ENCODE results near the gene GALNT16. TPM values are rescaled to one million over a fixed set of nuclear protein-coding genes. Genes with fewer than 3 reads are reported as not detected.

The GALNT16 gene
- total and polyA plus RNA-seq, 11 donors: 17.0 to 81.6 (median 51.3) TPM

- Histone ChIP-seq H3K36me3 (peaks cover 0 to 4% (median 0%) of the 10 kb centered on the region in 9 donors), H3K27me3 (no peaks in the 10 kb centered on the region), H3K4me1 (peaks cover 0 to 15% (median 11%) of the 10 kb centered on the region in 12 donors), H3K4me3 (no peak overlapping the region), H3K27ac (no peak overlapping the region), H3K9me3 (no peaks in the 10 kb centered on the region)
- ATAC-seq (no peak), DNase-seq (no peak)
- intact Hi-C loops (cut with DNase I): loop anchor here in 2 of 10 donors (5.0 kb wide), 1 partner anchor 100 kb away; no protein-coding TSS in a partner anchor
- WGBS, 4 donors: 78 to 81% (median 80%) methylated on average over 7 of the region's 7 CpGs
- TF ChIP-seq POLR2A (IDR thresholded peaks at IDR 0.05) (no peak), CTCF (IDR thresholded peaks at IDR 0.05) (no peak)
Observed at GRCh38 chr14:69356903-69357543, 97.1 kb downstream of the GALNT16 start.

GRCh38 chr14:69357544-69358200 lies 97.7 kb downstream of the GALNT16 start:
- intact Hi-C loops (cut with DNase I): loop anchor here in 2 of 10 donors (5.0 kb wide), 1 partner anchor 100 kb away; no protein-coding TSS in a partner anchor
- Histone ChIP-seq H3K36me3 (no peaks in the 10 kb centered on the region), H3K27me3 (no peaks in the 10 kb centered on the region), H3K9me3 (no peaks in the 10 kb centered on the region), H3K4me3 (no peak overlapping the region), H3K27ac (no peak overlapping the region), H3K4me1 (peaks cover 0 to 15% (median 11%) of the 10 kb centered on the region in 12 donors)
- TF ChIP-seq POLR2A (IDR thresholded peaks at IDR 0.05) (no peak), CTCF (IDR thresholded peaks at IDR 0.05) (no peak)
- ATAC-seq (no peak), DNase-seq (no peak)
- 85 to 91% (median 88%) methylated on average over 7 of the region's 7 CpGs for WGBS, 4 donors

DNA sequence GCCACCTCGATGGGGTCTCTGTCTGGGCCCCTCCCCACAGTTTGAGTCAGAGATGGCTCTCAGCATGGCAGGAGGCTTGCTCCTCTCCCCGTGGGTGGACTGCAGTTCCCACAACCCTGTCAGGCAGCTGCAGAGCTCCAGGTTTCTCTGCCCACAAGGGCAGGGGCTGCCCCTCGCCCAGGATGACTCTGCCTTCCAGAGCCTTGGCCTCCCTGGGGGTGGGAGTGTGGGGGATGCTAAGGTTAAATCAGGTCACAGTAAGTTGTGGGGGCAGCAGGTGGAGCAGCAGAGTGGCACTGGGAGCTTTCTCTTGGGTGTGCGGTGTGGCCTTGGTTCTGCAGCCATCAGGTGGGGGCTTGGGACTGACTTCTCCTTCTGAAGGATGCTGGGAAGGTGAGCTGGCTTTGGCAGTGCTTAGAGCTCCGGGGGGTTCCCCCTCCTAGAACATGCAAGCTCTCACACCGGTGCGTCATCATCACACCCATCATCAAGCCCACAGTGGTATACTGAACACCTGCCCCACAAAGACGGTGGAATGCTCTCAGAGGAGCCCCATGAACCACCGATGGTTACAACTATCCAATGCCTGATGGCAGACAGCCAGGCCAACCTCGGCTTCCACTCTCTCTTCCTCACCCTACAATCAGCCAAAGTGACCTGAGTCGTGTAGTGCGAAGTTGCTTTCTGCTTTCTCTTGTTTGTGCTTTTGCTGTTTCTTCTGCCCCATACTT lies 98.4 kb downstream of the GALNT16 start:
- ATAC-seq (no peak), DNase-seq (no peak)
- Histone ChIP-seq H3K36me3 (no peaks in the 10 kb centered on the region), H3K27ac (no peak overlapping the region), H3K4me1 (peaks cover 0 to 15% (median 11%) of the 10 kb centered on the region in 12 donors), H3K27me3 (no peaks in the 10 kb centered on the region), H3K9me3 (no peaks in the 10 kb centered on the region), H3K4me3 (no peak overlapping the region)
- TF ChIP-seq CTCF (IDR thresholded peaks at IDR 0.05): no peak
- no peak for TF ChIP-seq POLR2A (IDR thresholded peaks at IDR 0.05)
- WGBS, 4 donors: 66 to 76% (median 69%) methylated on average over 10 to 12 of the region's 12 CpGs
- intact Hi-C loops (cut with DNase I): loop anchor here in 2 of 10 donors (5.0 kb wide), 1 partner anchor 101 kb away; no protein-coding TSS in a partner anchor

DNA sequence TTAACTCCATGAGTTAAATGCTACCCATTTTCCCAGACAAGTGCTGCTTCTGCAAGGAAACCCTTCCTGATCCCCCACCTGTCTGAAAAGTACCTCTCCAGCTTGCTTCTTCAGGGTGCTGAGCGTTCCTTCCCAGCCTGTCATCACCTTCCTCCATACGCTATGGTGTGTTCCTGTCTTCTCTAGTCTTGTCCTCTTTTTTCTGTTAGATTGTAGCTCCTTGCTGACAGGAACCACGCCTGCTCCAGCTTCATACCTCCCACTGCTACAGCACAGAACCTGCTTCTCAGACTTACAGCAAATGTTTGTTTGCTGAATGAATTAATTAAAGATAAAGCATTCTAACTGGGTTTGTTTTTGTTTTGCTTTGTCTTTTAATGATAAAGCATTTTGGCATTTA lies 99.0 kb downstream of the GALNT16 start:
- ATAC-seq: no peak
- WGBS, 4 donors: 75 to 86% (median 82%) methylated on average over 3 of the region's 3 CpGs
- H3K27ac ChIP-seq: no peak overlapping the region
- no peak overlapping the region for H3K4me3 ChIP-seq
- no peaks in the 10 kb centered on the region for H3K27me3 ChIP-seq
- no peaks in the 10 kb centered on the region for H3K9me3 ChIP-seq
- H3K36me3 ChIP-seq: no peaks in the 10 kb centered on the region
- peaks cover 0 to 15% (median 11%) of the 10 kb centered on the region in 12 donors for H3K4me1 ChIP-seq
- no peak for DNase-seq
- intact Hi-C loops (cut with DNase I): loop anchor here in 2 of 10 donors (5.0 kb wide), 1 partner anchor 102 kb away; no protein-coding TSS in a partner anchor
- TF ChIP-seq CTCF (IDR thresholded peaks at IDR 0.05) (no peak), POLR2A (IDR thresholded peaks at IDR 0.05) (no peak)

Data from heart left ventricle (tissue), 16 donors.